GM04503 (cell line): ENCODE results near the gene OTULINL.
"Not testable (repeated sequence)": the region's sequence is repeated elsewhere in the genome, so short reads cannot be mapped to it uniquely, and the experiment has no call there.

Source experiments
- DNase-seq: peaks from one replicate; pipeline ENCODE4 v3.0.0-alpha.2; 2012; ENCODE audit warnings: low read depth

Gene OTULINL

GRCh38 chr5:14581106-14581890 lies at the start of gene OTULINL:
OTULINL (plus strand) TSS chr5:14581792; CDS start chr5:14581895, 103 bp downstream.
- no peak for DNase-seq

- DNase-seq: no peak
Measured at GRCh38 chr5:14532180-14532579, 49.4 kb upstream of the OTULINL start.

- no peak for DNase-seq
Measured at GRCh38 chr5:14534773-14535172, 46.8 kb upstream of the OTULINL start.

GRCh38 chr5:14545308-14545707 lies 36.3 kb upstream of the OTULINL start:
- no peak for DNase-seq

GRCh38 chr5:14545862-14546261 lies 35.7 kb upstream of the OTULINL start:
- no peak for DNase-seq

GRCh38 chr5:14547666-14548065 lies 33.9 kb upstream of the OTULINL start:
- no peak for DNase-seq

GRCh38 chr5:14551211-14551610 lies 30.4 kb upstream of the OTULINL start:
- no peak for DNase-seq

GRCh38 chr5:14552017-14552416 lies 29.6 kb upstream of the OTULINL start:
- no peak for DNase-seq

GRCh38 chr5:14554288-14554687 lies 27.3 kb upstream of the OTULINL start:
- DNase-seq: not testable (repeated sequence)

GRCh38 chr5:14556015-14556414 lies 25.6 kb upstream of the OTULINL start:
- no peak for DNase-seq

GRCh38 chr5:14557203-14557770 lies 24.3 kb upstream of the OTULINL start:
- DNase-seq: no peak

GRCh38 chr5:14557791-14558415 lies 23.7 kb upstream of the OTULINL start:
- DNase-seq: no peak

- DNase-seq: no peak
Measured at GRCh38 chr5:14560091-14560595, 21.4 kb upstream of the OTULINL start.

- DNase-seq: no peak
Measured at GRCh38 chr5:14561741-14562140, 19.9 kb upstream of the OTULINL start.

- no peak for DNase-seq
Measured at GRCh38 chr5:14568333-14568732, 13.3 kb upstream of the OTULINL start.

GRCh38 chr5:14569948-14570691 lies 11.5 kb upstream of the OTULINL start:
- no peak for DNase-seq

- no peak for DNase-seq
Measured at GRCh38 chr5:14571901-14572300, 9.7 kb upstream of the OTULINL start.

- no peak for DNase-seq
Measured at GRCh38 chr5:14572385-14572784, 9.2 kb upstream of the OTULINL start.

- no peak for DNase-seq
Measured at GRCh38 chr5:14572836-14573235, 8.8 kb upstream of the OTULINL start.

GRCh38 chr5:14574096-14574495 lies 7.5 kb upstream of the OTULINL start:
- DNase-seq: no peak

GRCh38 chr5:14574891-14575508 lies 6.6 kb upstream of the OTULINL start:
- DNase-seq: no peak

- no peak for DNase-seq
Measured at GRCh38 chr5:14576206-14576605, 5.4 kb upstream of the OTULINL start.
